ENCODE measurements around the gene ADPRH. TPM values are rescaled to one million over a fixed set of nuclear protein-coding genes. Genes with fewer than 3 reads are reported as not detected.

Gene ADPRH
- total RNA-seq, 1 donor = 4.1 TPM

DNA sequence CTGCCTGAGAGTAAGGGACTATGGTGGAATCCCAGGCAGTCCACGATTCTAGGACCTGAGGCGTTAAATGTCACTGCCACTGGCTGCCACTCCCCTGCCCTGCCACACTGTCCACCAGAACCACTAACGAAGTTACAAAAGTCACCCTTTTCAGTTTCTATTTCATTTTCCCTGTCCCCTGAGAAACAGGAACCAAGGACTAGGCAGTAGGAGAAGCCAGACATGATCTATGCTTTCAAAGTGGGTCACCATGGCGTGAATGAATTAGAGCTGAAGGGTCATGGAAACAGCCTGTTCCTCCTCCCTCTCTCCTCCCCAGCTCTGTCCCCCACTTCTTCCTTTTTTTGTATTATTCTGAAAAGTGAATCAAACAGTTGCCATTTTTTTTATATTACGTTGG lies 9.1 kb upstream of the ADPRH start:
- TF ChIP-seq, protein P1, sequence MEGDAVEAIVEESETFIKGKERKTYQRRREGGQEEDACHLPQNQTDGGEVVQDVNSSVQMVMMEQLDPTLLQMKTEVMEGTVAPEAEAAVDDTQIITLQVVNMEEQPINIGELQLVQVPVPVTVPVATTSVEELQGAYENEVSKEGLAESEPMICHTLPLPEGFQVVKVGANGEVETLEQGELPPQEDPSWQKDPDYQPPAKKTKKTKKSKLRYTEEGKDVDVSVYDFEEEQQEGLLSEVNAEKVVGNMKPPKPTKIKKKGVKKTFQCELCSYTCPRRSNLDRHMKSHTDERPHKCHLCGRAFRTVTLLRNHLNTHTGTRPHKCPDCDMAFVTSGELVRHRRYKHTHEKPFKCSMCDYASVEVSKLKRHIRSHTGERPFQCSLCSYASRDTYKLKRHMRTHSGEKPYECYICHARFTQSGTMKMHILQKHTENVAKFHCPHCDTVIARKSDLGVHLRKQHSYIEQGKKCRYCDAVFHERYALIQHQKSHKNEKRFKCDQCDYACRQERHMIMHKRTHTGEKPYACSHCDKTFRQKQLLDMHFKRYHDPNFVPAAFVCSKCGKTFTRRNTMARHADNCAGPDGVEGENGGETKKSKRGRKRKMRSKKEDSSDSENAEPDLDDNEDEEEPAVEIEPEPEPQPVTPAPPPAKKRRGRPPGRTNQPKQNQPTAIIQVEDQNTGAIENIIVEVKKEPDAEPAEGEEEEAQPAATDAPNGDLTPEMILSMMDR (IDR thresholded peaks at IDR 0.05; ENCODE audit: insufficient read depth, low read length) = no peak
- no peak overlapping the region for H3K4me3 ChIP-seq (ENCODE audit: low read depth, low read length)
- DNase-seq (ENCODE audit: low read depth) = no peak

DNA sequence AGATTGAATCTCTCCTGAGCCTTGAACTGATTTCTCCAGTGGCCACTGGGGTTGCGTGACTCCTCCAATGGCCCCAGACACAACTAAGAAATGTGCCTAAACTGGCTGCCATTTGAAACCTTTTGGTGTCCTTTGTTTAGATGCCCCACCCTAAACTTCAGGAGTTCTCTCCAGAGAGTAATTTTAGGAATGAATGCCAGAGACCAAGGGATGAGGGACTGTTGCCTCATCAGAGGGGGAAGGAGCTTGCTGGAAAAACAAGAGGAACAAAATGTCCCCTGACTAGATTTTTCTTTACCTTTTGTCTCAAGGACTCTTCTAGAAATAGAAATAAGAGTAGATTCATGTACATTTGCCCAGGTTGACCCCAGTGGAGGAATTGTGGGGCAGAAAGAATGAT lies 8.1 kb upstream of the ADPRH start:
- TF ChIP-seq, protein P1 (IDR thresholded peaks at IDR 0.05; ENCODE audit: insufficient read depth, low read length) = no peak
- H3K4me3 ChIP-seq (ENCODE audit: low read depth, low read length) = no peak overlapping the region
- DNase-seq (ENCODE audit: low read depth) = no peak

DNA sequence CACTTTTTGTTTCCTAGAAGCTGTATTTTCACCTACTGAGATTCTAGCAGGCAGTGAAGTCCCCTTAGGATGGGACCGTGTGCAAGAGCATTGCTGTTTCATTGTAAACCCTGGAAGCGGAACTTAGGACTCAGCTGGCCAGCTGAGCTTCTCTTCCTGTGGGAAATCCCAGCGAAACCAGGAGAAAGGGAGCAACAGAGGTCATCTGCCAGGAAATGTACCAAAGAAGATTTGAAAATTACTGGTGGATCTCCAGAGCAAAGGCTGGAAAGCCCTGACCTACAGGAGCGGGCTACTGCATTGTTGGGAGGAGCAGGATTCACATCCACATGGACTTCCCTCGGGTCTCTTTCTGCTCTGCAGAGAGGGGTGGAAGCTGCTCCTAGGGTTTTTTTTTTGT lies 7.6 kb upstream of the ADPRH start:
- H3K4me3 ChIP-seq (ENCODE audit: low read depth, low read length) = no peak overlapping the region
- TF ChIP-seq, protein P1 (IDR thresholded peaks at IDR 0.05; ENCODE audit: insufficient read depth, low read length) = no peak
- DNase-seq (ENCODE audit: low read depth) = no peak

DNA sequence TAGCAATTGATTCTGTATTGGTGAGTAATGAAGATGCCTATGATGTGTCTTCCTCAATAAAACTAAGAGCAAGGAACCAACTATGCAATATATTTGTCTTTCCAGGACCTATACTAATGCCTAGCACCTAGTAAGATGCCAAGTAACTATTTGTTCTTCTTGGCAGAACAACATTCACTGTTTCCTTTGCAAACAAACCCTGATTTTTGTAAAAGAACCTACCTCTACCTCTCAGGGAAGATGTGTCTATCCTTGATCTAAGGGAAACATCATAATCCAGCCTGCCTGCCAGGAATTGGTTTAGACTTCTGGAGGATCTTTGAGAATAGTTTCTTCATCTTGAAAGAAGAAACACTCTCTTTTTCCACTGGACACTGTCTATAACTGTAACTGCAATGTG lies 3.8 kb upstream of the ADPRH start:
- H3K4me3 ChIP-seq (ENCODE audit: low read depth, low read length) = no peak overlapping the region
- TF ChIP-seq, protein P1 (IDR thresholded peaks at IDR 0.05; ENCODE audit: insufficient read depth, low read length) = no peak
- DNase-seq (ENCODE audit: low read depth) = no peak

DNA sequence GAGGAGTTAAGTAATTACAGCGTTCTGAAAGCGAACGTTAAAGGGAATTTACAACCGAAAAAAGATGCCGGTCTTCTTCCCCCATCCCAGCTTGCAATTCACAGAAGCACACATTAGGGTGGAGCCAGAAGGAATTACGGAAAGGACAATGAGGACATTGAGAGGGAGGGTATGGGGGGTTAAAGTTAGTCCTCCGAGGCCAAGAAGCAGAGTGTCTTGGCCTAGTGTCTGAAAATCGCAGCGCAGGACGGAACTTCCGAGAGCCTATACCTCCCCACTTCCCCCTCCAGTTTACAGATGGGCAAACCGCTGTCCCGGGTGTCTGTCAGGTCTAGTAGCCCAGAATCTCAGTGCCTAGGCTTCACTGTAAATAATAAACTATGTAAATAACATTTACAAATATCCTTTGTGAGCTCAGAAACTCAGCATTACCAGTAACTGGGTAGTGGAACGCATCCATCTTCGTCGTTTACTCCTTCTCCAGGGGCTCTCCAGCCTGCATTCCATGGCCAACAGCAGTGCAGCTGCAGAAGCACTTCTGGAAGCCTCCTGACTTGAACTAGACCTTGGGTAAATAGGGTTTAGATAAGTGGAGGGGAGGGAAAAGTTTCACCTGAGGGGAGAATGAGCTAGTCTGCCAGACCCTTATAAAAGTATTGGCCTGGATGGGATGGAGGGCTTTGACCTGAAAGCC lies 922 bp downstream of the ADPRH start:
- peak overlapping the region; percentile 61 for H3K4me3 ChIP-seq (ENCODE audit: low read depth, low read length)
- DNase-seq (ENCODE audit: low read depth) = no peak
- TF ChIP-seq, protein P1 (IDR thresholded peaks at IDR 0.05; ENCODE audit: insufficient read depth, low read length) = no peak

DNA sequence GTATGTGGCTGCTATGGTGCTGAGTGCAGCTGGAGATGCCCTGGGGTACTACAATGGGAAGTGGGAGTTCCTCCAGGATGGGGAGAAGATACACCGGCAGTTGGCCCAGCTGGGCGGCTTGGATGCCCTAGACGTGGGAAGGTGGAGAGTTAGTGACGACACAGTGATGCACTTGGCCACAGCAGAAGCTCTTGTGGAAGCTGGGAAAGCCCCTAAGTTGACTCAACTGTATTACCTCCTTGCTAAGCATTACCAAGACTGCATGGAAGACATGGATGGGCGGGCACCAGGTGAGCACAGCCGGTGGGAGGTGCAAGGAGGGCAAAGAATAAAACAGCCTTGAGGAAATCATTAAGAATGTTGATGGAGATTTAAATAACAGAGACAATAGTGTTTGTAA lies 2.9 kb downstream of the ADPRH start:
- TF ChIP-seq, protein P1 (IDR thresholded peaks at IDR 0.05; ENCODE audit: insufficient read depth, low read length) = no peak
- DNase-seq (ENCODE audit: low read depth) = no peak
- no peak overlapping the region for H3K4me3 ChIP-seq (ENCODE audit: low read depth, low read length)

DNA sequence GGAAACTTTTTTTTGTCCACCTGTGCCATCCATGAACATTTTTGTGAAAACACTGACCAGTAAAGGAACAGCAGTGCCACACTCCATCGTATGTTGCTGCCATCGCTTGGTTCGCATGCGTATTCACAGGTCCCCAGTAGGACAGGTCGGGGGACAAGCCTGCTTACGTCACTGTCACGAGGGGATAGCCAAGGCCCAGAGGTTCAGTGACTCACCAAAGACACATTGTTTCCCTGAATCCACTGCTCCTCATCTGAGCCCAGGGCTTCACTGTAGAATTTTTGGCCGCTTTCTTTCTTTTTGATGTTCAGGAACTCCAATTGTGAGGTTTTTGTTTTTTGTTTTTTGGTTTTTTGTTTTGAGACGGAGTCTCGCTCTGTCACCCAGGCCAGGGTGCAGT lies 5.9 kb downstream of the ADPRH start:
- DNase-seq (ENCODE audit: low read depth) = no peak
- H3K4me3 ChIP-seq (ENCODE audit: low read depth, low read length) = no peak overlapping the region
- TF ChIP-seq, protein P1 (IDR thresholded peaks at IDR 0.05; ENCODE audit: insufficient read depth, low read length) = no peak
